Activated B cell treated with CpG ODN at 0.5 μM for 24 hours (primary cell): Measurements from ENCODE around the gene HOXA5. TPM values are rescaled to one million over a fixed set of nuclear protein-coding genes. Genes with fewer than 3 reads are reported as not detected.
A peak's percentile ranks its signal among the peaks of the same experiment; 100 is the strongest.

ENCODE experiments used
- ATAC-seq: fragments of 200-7000 bp; cut with Tn5 transposase; one replicate; pipeline ENCODE4 v1.10.0; 2021; ENCODE audit warnings: low read depth, mild to moderate bottlenecking, moderate library complexity
- CTCF ChIA-PET: fragments of 350-600 bp; sonication (Branson Sonifier 250); formaldehyde crosslinking; loops from one replicate; lab custom pipeline; 2021; ENCODE audit warnings: antibody characterized with exemption; lab: Charles Lee
- POLR2A ChIA-PET: fragments of 350-600 bp; sonication (Branson Sonifier 250); formaldehyde crosslinking; loops from one replicate; lab custom pipeline; 2021; ENCODE audit warnings: antibody characterized with exemption; lab: Charles Lee
- DNase-seq: peaks from one replicate; pipeline ENCODE4 v3.0.0; 2022
- H3K27ac Mint-ChIP-seq: one replicate; pipeline ENCODE4 v1.8.0; 2020; ENCODE audit warnings: mixed read lengths
- H3K27me3 Mint-ChIP-seq: one replicate; pipeline ENCODE4 v1.8.0; 2021; ENCODE audit warnings: mixed read lengths
- H3K36me3 Mint-ChIP-seq: one replicate; pipeline ENCODE4 v1.8.0; 2021; ENCODE audit warnings: low read depth, mixed read lengths
- H3K4me1 Mint-ChIP-seq: one replicate; pipeline ENCODE4 v1.8.0; 2021; ENCODE audit warnings: mixed read lengths
- H3K4me3 Mint-ChIP-seq: one replicate; pipeline ENCODE4 v1.8.0; 2020; ENCODE audit warnings: mild to moderate bottlenecking, mixed read lengths
- H3K9me3 Mint-ChIP-seq: one replicate; pipeline ENCODE4 v1.8.0; 2020; ENCODE audit warnings: mixed read lengths
- intact Hi-C: fragments of 100-400 bp; cut with micrococcal nuclease; formaldehyde crosslinking; loops from one replicate; pipeline ENCODE4 v1.15.1; 2024
- total RNA-seq: library from RNA; stranded (reverse); gene quantifications from 2 replicates; pipeline ENCODE4 v1.2.3, GENCODE V29; 2022
- TF ChIP-seq, protein P1 (sequence below): fragments of 200-600 bp; IDR thresholded peaks from one replicate; pipeline ENCODE4 v1.8.0; 2022; ENCODE audit warnings: antibody characterized with exemption, mild to moderate bottlenecking

Gene HOXA5
- total RNA-seq, 1 donor from 2014 or later: not detected

DNA sequence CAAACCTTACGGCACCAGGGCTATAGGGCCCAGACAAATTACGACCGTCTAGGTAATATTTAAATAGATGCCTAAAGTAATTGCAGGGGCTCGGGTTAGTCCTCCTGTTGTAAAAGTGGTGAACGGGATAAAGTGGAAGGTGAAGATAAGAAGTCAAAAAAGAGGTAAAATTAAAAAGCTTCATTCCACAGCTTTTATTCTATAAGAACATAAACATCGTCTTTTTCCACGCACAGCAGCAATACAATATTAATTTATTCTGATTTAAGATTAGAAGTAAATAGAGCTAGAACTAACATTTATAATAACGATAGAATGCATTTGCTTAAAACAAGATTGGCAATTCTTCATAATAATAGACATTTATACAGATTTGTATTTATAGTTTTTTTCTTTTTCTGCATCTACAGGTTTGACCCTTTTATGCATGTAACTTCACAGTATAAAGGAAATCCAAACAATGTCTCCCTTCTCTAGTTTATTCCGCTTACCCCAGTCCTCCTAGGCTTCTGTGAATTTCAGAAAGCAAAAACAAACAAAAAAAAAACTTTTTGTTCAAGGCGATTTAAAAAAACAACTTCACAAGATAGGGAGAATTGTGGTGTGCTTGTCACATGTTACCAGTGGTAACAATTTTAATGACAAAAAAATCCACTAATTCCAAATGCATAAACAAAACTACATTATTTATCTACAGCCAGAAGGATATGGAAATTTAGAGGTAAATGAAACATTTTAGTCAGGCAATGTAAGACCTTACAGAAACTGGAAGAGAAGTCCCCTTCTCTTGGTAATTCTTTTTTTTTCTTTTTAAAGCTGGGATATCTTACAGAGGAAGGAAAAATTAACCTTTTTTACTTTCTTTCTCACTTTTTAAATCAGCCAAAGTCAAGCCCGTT lies 27.2 kb upstream of the HOXA5 start:
- POLR2A ChIA-PET: interaction anchor here (1.5 kb wide), 1 partner anchor 20 kb away, joined by 3 read pairs; no protein-coding TSS in a partner anchor
- intact Hi-C loops: no loop called here
- Mint-ChIP-seq H3K9me3 (no peaks in the 10 kb centered on the region), H3K4me1 (peaks cover 20% of the 10 kb centered on the region), H3K36me3 (no peaks in the 10 kb centered on the region), H3K27me3 (peaks cover 53% of the 10 kb centered on the region), H3K27ac (peak overlapping the region; percentile 24), H3K4me3 (no peak overlapping the region)
- CTCF ChIA-PET: interaction anchor here (1.3 to 2.0 kb wide), 2 partner anchors 12 to 801 kb away, joined by 4 to 6 read pairs; no protein-coding TSS in a partner anchor
- ATAC-seq (no peak), DNase-seq (no peak)
- TF ChIP-seq, protein P1, sequence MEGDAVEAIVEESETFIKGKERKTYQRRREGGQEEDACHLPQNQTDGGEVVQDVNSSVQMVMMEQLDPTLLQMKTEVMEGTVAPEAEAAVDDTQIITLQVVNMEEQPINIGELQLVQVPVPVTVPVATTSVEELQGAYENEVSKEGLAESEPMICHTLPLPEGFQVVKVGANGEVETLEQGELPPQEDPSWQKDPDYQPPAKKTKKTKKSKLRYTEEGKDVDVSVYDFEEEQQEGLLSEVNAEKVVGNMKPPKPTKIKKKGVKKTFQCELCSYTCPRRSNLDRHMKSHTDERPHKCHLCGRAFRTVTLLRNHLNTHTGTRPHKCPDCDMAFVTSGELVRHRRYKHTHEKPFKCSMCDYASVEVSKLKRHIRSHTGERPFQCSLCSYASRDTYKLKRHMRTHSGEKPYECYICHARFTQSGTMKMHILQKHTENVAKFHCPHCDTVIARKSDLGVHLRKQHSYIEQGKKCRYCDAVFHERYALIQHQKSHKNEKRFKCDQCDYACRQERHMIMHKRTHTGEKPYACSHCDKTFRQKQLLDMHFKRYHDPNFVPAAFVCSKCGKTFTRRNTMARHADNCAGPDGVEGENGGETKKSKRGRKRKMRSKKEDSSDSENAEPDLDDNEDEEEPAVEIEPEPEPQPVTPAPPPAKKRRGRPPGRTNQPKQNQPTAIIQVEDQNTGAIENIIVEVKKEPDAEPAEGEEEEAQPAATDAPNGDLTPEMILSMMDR: no peak

DNA sequence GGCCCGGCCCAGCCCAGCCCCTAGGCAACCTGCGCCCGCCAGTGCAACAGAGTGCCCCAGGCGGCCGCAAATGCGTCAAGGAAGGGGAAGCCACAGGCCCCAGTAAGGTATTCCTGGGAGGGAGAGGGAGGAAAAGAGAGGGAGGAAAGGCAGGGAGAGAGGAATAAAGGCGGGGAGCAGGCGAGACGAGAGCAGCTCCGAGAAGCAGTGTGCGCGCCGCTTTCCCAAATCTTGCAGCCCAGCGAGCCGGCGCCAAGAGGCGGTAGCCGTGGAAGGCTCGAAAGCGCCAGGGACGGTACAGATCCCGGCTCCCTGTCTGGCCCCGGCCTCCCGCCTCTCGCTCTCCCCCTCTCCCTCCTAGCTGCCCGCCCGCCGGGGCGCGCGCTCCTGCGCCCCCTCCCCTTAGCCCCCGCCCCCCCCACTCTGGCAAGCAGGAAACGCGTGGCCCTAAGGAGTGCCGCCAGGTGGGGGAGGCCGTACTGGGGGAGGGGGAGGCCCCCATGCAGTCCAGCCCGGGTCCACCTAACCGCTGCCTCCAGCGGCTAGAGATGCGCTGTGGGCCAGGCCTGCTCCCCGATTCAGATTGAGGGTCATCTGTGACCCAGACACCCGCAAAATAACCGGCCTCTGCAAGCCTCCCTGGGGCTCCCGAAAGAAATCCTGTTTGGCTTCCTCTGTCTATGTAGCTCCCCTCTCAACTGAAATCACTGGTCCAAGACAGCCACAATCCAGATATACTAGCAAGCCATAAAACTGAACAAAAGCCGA lies 26.4 kb upstream of the HOXA5 start:
- Mint-ChIP-seq H3K9me3 (no peaks in the 10 kb centered on the region), H3K36me3 (no peaks in the 10 kb centered on the region), H3K4me3 (no peak overlapping the region), H3K27me3 (peaks cover 48% of the 10 kb centered on the region), H3K4me1 (peaks cover 20% of the 10 kb centered on the region), H3K27ac (peak overlapping the region; percentile 46)
- no peak for ATAC-seq
- CTCF ChIA-PET: interaction anchor here (1.3 kb wide), 1 partner anchor 11 kb away, joined by 4 read pairs; no protein-coding TSS in a partner anchor
- TF ChIP-seq, protein P1: no peak
- POLR2A ChIA-PET: no interaction called here
- DNase-seq: peak; percentile 20
- intact Hi-C loops: no loop called here

DNA sequence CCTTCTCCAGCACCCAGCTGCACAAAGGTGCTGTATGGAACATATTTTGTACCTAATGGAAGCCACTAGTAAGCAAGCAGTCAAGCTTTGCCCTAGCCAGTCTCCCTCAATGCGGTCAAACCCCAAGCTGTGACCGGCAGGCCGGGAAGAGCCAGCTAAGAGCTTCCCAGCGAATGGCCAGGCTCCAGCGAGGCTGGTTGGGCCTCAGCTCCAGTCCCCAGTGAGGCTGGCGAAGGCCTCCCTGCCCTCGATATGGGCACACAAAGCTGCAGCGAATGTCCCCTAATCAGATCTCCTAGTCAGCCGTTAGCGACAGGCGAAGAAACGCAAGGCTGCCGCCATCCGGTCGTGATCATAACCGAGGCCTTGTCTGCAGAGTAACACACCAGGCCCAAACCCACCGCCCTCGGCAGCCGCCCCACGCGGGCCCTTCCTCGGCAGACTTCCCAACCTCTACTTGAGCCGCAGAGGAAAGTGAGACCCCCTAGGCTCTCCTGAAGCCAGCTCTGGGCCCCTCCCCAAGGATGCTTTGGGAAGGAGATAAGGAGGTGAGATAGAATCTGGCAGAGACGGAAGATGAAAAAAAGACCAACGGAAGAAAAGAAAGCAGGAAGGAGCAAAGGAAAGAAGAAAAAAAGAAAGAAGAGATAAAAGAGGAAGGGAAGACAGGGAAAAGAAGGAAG lies 24.9 kb upstream of the HOXA5 start:
- TF ChIP-seq, protein P1: no peak
- intact Hi-C loops: no loop called here
- ATAC-seq: no peak
- Mint-ChIP-seq H3K9me3 (no peaks in the 10 kb centered on the region), H3K4me1 (peaks cover 20% of the 10 kb centered on the region), H3K4me3 (no peak overlapping the region), H3K27ac (peak overlapping the region; percentile 61), H3K36me3 (no peaks in the 10 kb centered on the region), H3K27me3 (peaks cover 58% of the 10 kb centered on the region)
- no peak for DNase-seq
- POLR2A ChIA-PET: no interaction called here
- CTCF ChIA-PET: interaction anchor here (1.5 to 2.2 kb wide), 2 partner anchors 18 to 43 kb away, joined by 4 to 8 read pairs; no protein-coding TSS in a partner anchor

DNA sequence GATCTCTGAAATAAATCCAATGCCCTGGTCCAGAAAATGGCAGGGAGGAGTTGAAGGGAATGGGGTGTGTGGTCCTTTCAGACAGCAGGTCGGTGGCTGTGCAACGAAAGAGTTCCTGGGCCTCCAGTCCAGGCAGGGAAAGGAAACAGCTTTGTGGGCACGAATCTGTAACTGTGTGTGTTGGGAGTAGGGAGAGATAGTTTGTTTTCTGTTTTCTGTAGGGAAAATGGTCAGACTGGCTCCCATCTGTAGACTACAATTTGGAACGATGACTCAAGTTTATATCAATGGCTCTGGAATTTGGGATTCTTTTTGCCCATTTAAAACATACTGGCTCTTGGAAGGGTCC lies 24.4 kb upstream of the HOXA5 start:
- H3K27me3 Mint-ChIP-seq: peaks cover 62% of the 10 kb centered on the region
- ChIA-PET POLR2A (no interaction called here), CTCF (interaction anchor here (0.9 to 2.2 kb wide), 3 partner anchors 17 to 43 kb away, joined by 3 to 8 read pairs (median 4); no protein-coding TSS in a partner anchor)
- no peak for ATAC-seq
- H3K9me3 Mint-ChIP-seq: no peaks in the 10 kb centered on the region
- no peak for DNase-seq
- TF ChIP-seq, protein P1: no peak
- intact Hi-C loops: no loop called here
- no peaks in the 10 kb centered on the region for H3K36me3 Mint-ChIP-seq
- H3K4me1 Mint-ChIP-seq: peaks cover 18% of the 10 kb centered on the region
- peak overlapping the region; percentile 24 for H3K27ac Mint-ChIP-seq
- H3K4me3 Mint-ChIP-seq: no peak overlapping the region
